ENCODE results near the gene BSX. TPM values are rescaled to one million over a fixed set of nuclear protein-coding genes. Genes with fewer than 3 reads are reported as not detected.

BSX gene
- total RNA-seq, 1 experiment from 2014 or later: not detected

- no peak overlapping the region for H3K27ac Mint-ChIP-seq (ENCODE audit: unreplicated experiment)
- CTCF ChIA-PET: interaction anchor here (0.5 kb wide), 1 partner anchor 20 kb away, joined by 3 read pairs; no protein-coding TSS in a partner anchor
- TF ChIP-seq CTCF (IDR thresholded peaks at IDR 0.05; ENCODE audit: insufficient read depth in 1 of 2, low read depth in 1 of 2, low read length in 1 of 2, severe bottlenecking in 1 of 2, unreplicated experiment in 1 of 2): no peak
Observed at GRCh38 chr11:122937983-122938382, 43.7 kb downstream of the BSX start.

GRCh38 chr11:122933416-122933815 is 48.2 kb downstream of the BSX start:
- POLR2A ChIA-PET: no interaction called here
- H3K9me3 ChIP-seq: no peaks in the 10 kb centered on the region
- H3K36me3 ChIP-seq (ENCODE audit: control insufficient read depth, insufficient read depth, low read length): no peaks in the 10 kb centered on the region
- Mint-ChIP-seq H3K4me1 (ENCODE audit: low read depth, unreplicated experiment) (no peaks in the 10 kb centered on the region), H3K36me3 (ENCODE audit: insufficient read depth, unreplicated experiment) (no peaks in the 10 kb centered on the region), H3K27ac (ENCODE audit: unreplicated experiment) (no peak overlapping the region), H3K4me3 (ENCODE audit: unreplicated experiment) (no peak overlapping the region), H3K27me3 (ENCODE audit: insufficient read depth, unreplicated experiment) (peaks cover 20% of the 10 kb centered on the region), H3K9me3 (ENCODE audit: unreplicated experiment) (no peaks in the 10 kb centered on the region)
- H3K4me1 ChIP-seq: no peaks in the 10 kb centered on the region
- TF ChIP-seq CTCF (IDR thresholded peaks at IDR 0.05; ENCODE audit: insufficient read depth in 1 of 2, low read depth in 1 of 2, low read length in 1 of 2, severe bottlenecking in 1 of 2, unreplicated experiment in 1 of 2): no peak
- no peak overlapping the region for H3K4me3 ChIP-seq (ENCODE audit: low read depth, low read length)
- DNase-seq: no peak
- 0 out of 2 replicates have a peak, but pooled peaks cover 1% of the 10 kb centered on the region for H3K27me3 ChIP-seq (replicated peaks; ENCODE audit: control insufficient read depth, insufficient read depth, low read length)
- intact Hi-C loops (cut with micrococcal nuclease; ENCODE audit: unreplicated experiment): no loop called here
- CTCF ChIA-PET: interaction anchor here (0.5 to 0.6 kb wide), 2 partner anchors 14 to 76 kb away, joined by 4 to 7 read pairs; no protein-coding TSS in a partner anchor
- no TSS peak for BruUV-seq (replicated peaks)

More at GRCh38 chr11:122937983-122938382, 43.7 kb downstream of the BSX start:
- no peak overlapping the region for H3K4me3 Mint-ChIP-seq (ENCODE audit: unreplicated experiment)
- H3K9me3 ChIP-seq: no peaks in the 10 kb centered on the region; the same call in 1 of the 2 replicates
- POLR2A ChIA-PET: no interaction called here
- H3K9me3 Mint-ChIP-seq (ENCODE audit: unreplicated experiment): no peaks in the 10 kb centered on the region
- H3K36me3 Mint-ChIP-seq (ENCODE audit: insufficient read depth, unreplicated experiment): no peaks in the 10 kb centered on the region
- BruUV-seq (replicated peaks): no TSS peak
- intact Hi-C loops (cut with micrococcal nuclease; ENCODE audit: unreplicated experiment): no loop called here
- H3K4me1 ChIP-seq: no peaks in the 10 kb centered on the region
- H3K4me1 Mint-ChIP-seq (ENCODE audit: low read depth, unreplicated experiment): no peaks in the 10 kb centered on the region
- H3K36me3 ChIP-seq (ENCODE audit: control insufficient read depth, insufficient read depth, low read length): no peaks in the 10 kb centered on the region
- H3K27me3 Mint-ChIP-seq (ENCODE audit: insufficient read depth, unreplicated experiment): peaks cover 15% of the 10 kb centered on the region
- H3K27me3 ChIP-seq (replicated peaks; ENCODE audit: control insufficient read depth, insufficient read depth, low read length): peaks cover 3% of the 10 kb centered on the region; the same call in 1 of the 2 replicates
- H3K4me3 ChIP-seq (ENCODE audit: low read depth, low read length): no peak overlapping the region
- DNase-seq: no peak

GRCh38 chr11:122931510-122931909 is 50.1 kb downstream of the BSX start:
- Mint-ChIP-seq H3K27ac (ENCODE audit: unreplicated experiment) (no peak overlapping the region), H3K36me3 (ENCODE audit: insufficient read depth, unreplicated experiment) (no peaks in the 10 kb centered on the region), H3K27me3 (ENCODE audit: insufficient read depth, unreplicated experiment) (peaks cover 20% of the 10 kb centered on the region), H3K4me1 (ENCODE audit: low read depth, unreplicated experiment) (no peaks in the 10 kb centered on the region), H3K9me3 (ENCODE audit: unreplicated experiment) (no peaks in the 10 kb centered on the region), H3K4me3 (ENCODE audit: unreplicated experiment) (no peak overlapping the region)
- intact Hi-C loops (cut with micrococcal nuclease; ENCODE audit: unreplicated experiment): no loop called here
- CTCF ChIA-PET: no interaction called here
- DNase-seq: no peak
- no peaks in the 10 kb centered on the region for H3K4me1 ChIP-seq
- H3K36me3 ChIP-seq (ENCODE audit: control insufficient read depth, insufficient read depth, low read length): no peaks in the 10 kb centered on the region
- BruUV-seq (replicated peaks): no TSS peak
- no peaks in the 10 kb centered on the region for H3K9me3 ChIP-seq
- 0 out of 2 replicates have a peak, but pooled peaks cover 1% of the 10 kb centered on the region for H3K27me3 ChIP-seq (replicated peaks; ENCODE audit: control insufficient read depth, insufficient read depth, low read length)
- H3K4me3 ChIP-seq (ENCODE audit: low read depth, low read length): no peak overlapping the region
- TF ChIP-seq CTCF (IDR thresholded peaks at IDR 0.05; ENCODE audit: insufficient read depth in 1 of 2, low read depth in 1 of 2, low read length in 1 of 2, severe bottlenecking in 1 of 2, unreplicated experiment in 1 of 2): no peak
- POLR2A ChIA-PET: no interaction called here

Other genes starting within 250 kb of the BSX start
- gene CRTAM, start 143.3 kb downstream of the BSX start, total RNA-seq (2022): not detected in 2 replicates
- 0.26 and 0.34 TPM in 2 replicates for gene JHY, start 99.1 kb downstream of the BSX start, total RNA-seq (2022)
- 1,923 and 2,051 TPM in 2 replicates for gene HSPA8, start 80.3 kb upstream of the BSX start, total RNA-seq (2022)
- 44.0 and 58.9 TPM in 2 replicates for gene CLMP, start 213.4 kb upstream of the BSX start, total RNA-seq (2022)